GM10847 (cell line): ENCODE data around the gene S100A4.

Source experiments
- POLR2A ChIP-seq: IDR thresholded peaks from 2 replicates; pipeline ENCODE4 v1.6.1; 2011; ENCODE audit not compliant: insufficient read length; ENCODE audit errors: extremely low read depth

Gene S100A4

GRCh38 chr1:153545067-153546055 is at the start of gene S100A4:
TSS of gene S100A4 (minus strand) at chr1:153545806. CDS start at chr1:153544794, 1,012 bp downstream.
- TF ChIP-seq POLR2A, result no peak

- TF ChIP-seq POLR2A, result no peak
Observed at GRCh38 chr1:153592748-153593147, 47.1 kb upstream of the S100A4 start.

GRCh38 chr1:153588482-153588881 is 42.9 kb upstream of the S100A4 start:
- no peak for TF ChIP-seq POLR2A

GRCh38 chr1:153587314-153587713 is 41.7 kb upstream of the S100A4 start:
- no peak for TF ChIP-seq POLR2A

GRCh38 chr1:153586347-153586746 is 40.7 kb upstream of the S100A4 start:
- TF ChIP-seq POLR2A, result no peak

GRCh38 chr1:153585006-153585405 is 39.4 kb upstream of the S100A4 start:
- TF ChIP-seq POLR2A, result no peak

GRCh38 chr1:153583976-153584375 is 38.4 kb upstream of the S100A4 start:
- TF ChIP-seq POLR2A, result no peak

GRCh38 chr1:153578936-153579335 is 33.3 kb upstream of the S100A4 start:
- TF ChIP-seq POLR2A, result no peak

GRCh38 chr1:153578490-153578889 is 32.9 kb upstream of the S100A4 start:
- no peak for TF ChIP-seq POLR2A

- TF ChIP-seq POLR2A, result no peak
Observed at GRCh38 chr1:153577624-153578051, 32.0 kb upstream of the S100A4 start.

- no peak for TF ChIP-seq POLR2A
Observed at GRCh38 chr1:153577138-153577537, 31.5 kb upstream of the S100A4 start.

- no peak for TF ChIP-seq POLR2A
Observed at GRCh38 chr1:153573351-153573750, 27.7 kb upstream of the S100A4 start.

- no peak for TF ChIP-seq POLR2A
Observed at GRCh38 chr1:153572569-153573015, 27.0 kb upstream of the S100A4 start.

GRCh38 chr1:153571706-153572105 is 26.1 kb upstream of the S100A4 start:
- TF ChIP-seq POLR2A, result no peak

GRCh38 chr1:153570874-153571273 is 25.3 kb upstream of the S100A4 start:
- no peak for TF ChIP-seq POLR2A

GRCh38 chr1:153569465-153569864 is 23.9 kb upstream of the S100A4 start:
- no peak for TF ChIP-seq POLR2A
